K562 (cell line): ENCODE measurements around the gene GRK4. TPM values are rescaled to one million over a fixed set of nuclear protein-coding genes. Genes with fewer than 3 reads are reported as not detected.

Experiments used
- ATAC-seq: fragments of 200-7000 bp; cut with Tn5 transposase; 3 replicates; pipeline ENCODE4 v1.9.1; 2020; ENCODE audit warnings: moderate library complexity
- BruUV-seq: library from RNA; stranded (reverse); fragments of 400-500 nt; replicated peaks from 2 replicates; lab custom pipeline; 2021; lab: Mats Ljungman, UMichigan
- CTCF ChIA-PET: fragments of 300-600 bp; formaldehyde crosslinking; extraction: SDS; loops from one replicate; lab custom pipeline; 2021; ENCODE audit warnings: low intra/inter-chr PET ratio; lab: Yijun Ruan, JAX
- POLR2A ChIA-PET: fragments of 300-600, 350-650 bp; sonication (Branson Sonifier 250); formaldehyde crosslinking; extraction: SDS; loops from one replicate; lab custom pipeline; 2021; ENCODE audit warnings: antibody characterized with exemption, inconsistent platforms; lab: Yijun Ruan, JAX
- DNase-seq, 4 experiments: peaks; one replicate each; pipeline versions ENCODE4 v3.0.0 to v3.0.0-alpha.2; 2011 to 2018; ENCODE audit warnings: low spot score in 3 of 4, mixed read lengths in 3 of 4; ENCODE audit errors: extremely low read depth in 1 of 4
- FAIRE-seq: peaks from 2 replicates; lab custom pipeline; 2011; peaks lifted over from hg19 to GRCh38; lab: Jason Lieb, UNC
- H2AFZ ChIP-seq: 2 replicates; pipeline ENCODE4 v1.6.0; 2011; ENCODE audit warnings: low read depth, low read length, control low read depth, inconsistent platforms
- H3K27ac ChIP-seq: fragments of 200-600 bp; 3 replicates; pipeline ENCODE4 v1.8.0; 2011; ENCODE audit warnings: low read depth, mild to moderate bottlenecking, control low read depth, inconsistent platforms, low read length, moderate library complexity, mixed read lengths; ENCODE audit errors: extremely low read depth
- H3K27me3 ChIP-seq, 2 experiments: fragments of 300-600 bp in 1 of 2; 2 replicates in 1 of 2; 3 replicates in 1 of 2; pipeline versions ENCODE4 v1.6.0 to v1.8.0; 2011; ENCODE audit warnings: inconsistent platforms in 2 of 2, low read length in 2 of 2, mild to moderate bottlenecking in 1 of 2, mixed read lengths in 1 of 2, moderate library complexity in 1 of 2; ENCODE audit not compliant: control insufficient read depth in 2 of 2, insufficient read depth in 2 of 2
- H3K36me3 ChIP-seq: fragments of 300-600 bp; 3 replicates; pipeline ENCODE4 v1.8.0; 2011; ENCODE audit warnings: mild to moderate bottlenecking, low read length, inconsistent platforms; ENCODE audit not compliant: control insufficient read depth, insufficient read depth
- H3K4me1 ChIP-seq, 2 experiments: fragments of 200-600 bp in 1 of 2; replicated peaks in 1 of 2; 2 replicates in 1 of 2; 3 replicates in 1 of 2; pipeline versions ENCODE4 v1.5.1 to v1.8.0; 2011; ENCODE audit warnings: inconsistent platforms in 2 of 2, low read length in 2 of 2, mild to moderate bottlenecking in 1 of 2, mixed read lengths in 1 of 2, moderate library complexity in 1 of 2; ENCODE audit not compliant: control insufficient read depth in 2 of 2, insufficient read depth in 2 of 2
- H3K4me2 ChIP-seq: 2 replicates; pipeline ENCODE4 v1.6.1; 2011; ENCODE audit warnings: low read length, control low read depth, inconsistent platforms, mixed read lengths; ENCODE audit not compliant: insufficient read depth
- H3K4me3 ChIP-seq: fragments of 200-600 bp; sonication (generic), shearing (Covaris generic); 2 replicates; pipeline ENCODE4 v1.5.1; 2016; ENCODE audit warnings: control low read depth, inconsistent platforms
- H3K79me2 ChIP-seq: fragments of 200-600 bp; 3 replicates; pipeline ENCODE4 v1.8.0; 2011; ENCODE audit warnings: low read length, inconsistent platforms; ENCODE audit not compliant: control insufficient read depth, insufficient read depth
- H3K9ac ChIP-seq, 2 experiments: 2 replicates each; pipeline versions ENCODE4 v1.6.0 to v1.6.1; 2011; ENCODE audit warnings: low read depth in 2 of 2, low read length in 2 of 2, control low read depth in 1 of 2, inconsistent platforms in 1 of 2, mild to moderate bottlenecking in 1 of 2, mixed read lengths in 1 of 2; ENCODE audit not compliant: insufficient read depth in 1 of 2
- H3K9me1 ChIP-seq: one replicate; pipeline ENCODE4 v1.6.0; 2011; ENCODE audit warnings: inconsistent platforms, mild to moderate bottlenecking, low read length, moderate library complexity; ENCODE audit not compliant: control insufficient read depth, insufficient read depth
- H3K9me3 ChIP-seq: replicated peaks from 2 replicates; pipeline ENCODE4 v1.5.1; 2011; ENCODE audit warnings: low read depth, low read length, inconsistent platforms; ENCODE audit not compliant: control insufficient read depth, insufficient read depth
- H4K20me1 ChIP-seq: replicated peaks from 2 replicates; pipeline ENCODE4 v1.6.1; 2011; ENCODE audit warnings: low read length, inconsistent platforms, mixed read lengths; ENCODE audit not compliant: control insufficient read depth, insufficient read depth
- GTF2E2 ChIP-seq: fragments of 200-800 bp; sonication (Bioruptor generic); IDR thresholded peaks from 2 replicates; pipeline ENCODE4 v1.6.1; 2016; ENCODE audit warnings: missing genetic modification characterization, missing compliant biosample characterization
- HDAC6 ChIP-seq: IDR thresholded peaks from 2 replicates; pipeline ENCODE4 v1.6.1; 2012; ENCODE audit warnings: low read depth, mild to moderate bottlenecking, control low read depth, inconsistent platforms, low read length, moderate library complexity
- NR2C1 ChIP-seq, 2 experiments: fragments of 450-650 bp; IDR thresholded peaks; 2 replicates each; pipeline ENCODE4 v1.6.1; 2017; ENCODE audit warnings: mild to moderate bottlenecking in 2 of 2, antibody characterized with exemption in 1 of 2, inconsistent platforms in 1 of 2, missing compliant biosample characterization in 1 of 2, missing genetic modification characterization in 1 of 2
- WGBS: fragments of 100-300 bp; shearing (Covaris generic); methylation state at CpG from one replicate; pipeline ENCODE4 v1.1.6; 2016; ENCODE audit warnings: low coverage, mixed read lengths; ENCODE audit not compliant: insufficient coverage; ENCODE audit errors: missing lambda C conversion rate; 5-methylcytosine and 5-hydroxymethylcytosine counted together
- in situ Hi-C: fragments of 300-500 bp; cut with MboI; formaldehyde crosslinking; loops from 4 replicates; pipeline ENCODE4 v1.15.0; 2018; ENCODE audit warnings: inconsistent platforms, mixed read lengths
- intact Hi-C: fragments of 100-400 bp; cut with micrococcal nuclease; formaldehyde crosslinking; loops from 2 replicates; pipeline ENCODE4 v1.14.2; 2022
- polyA plus RNA-seq, 8 experiments: library from polyadenylated mRNA; depleted of rRNA in 4 of 8; stranded (reverse) in 5 of 8; unstranded in 3 of 8; fragments of >200 nt; fragmentation: Nextera tagmentation in 2 of 8; fragmentation: Illumina TruSeq in 1 of 8; extraction: Ambion mirVana in 2 of 8; extraction: Trizol in 1 of 8; gene quantifications; 2 replicates each; pipeline versions ENCODE4 v1.2.1 to v1.2.3, GENCODE V29; 2011 to 2014; ENCODE audit warnings: inconsistent platforms in 1 of 8, missing spikeins in 1 of 8
- total RNA-seq, 7 experiments: library from RNA; depleted of rRNA in 6 of 7; stranded (reverse); fragments of >200 nt in 6 of 7; fragmentation: Illumina TruSeq in 2 of 7; extraction: Trizol in 2 of 7; gene quantifications; 2 replicates each; pipeline versions ENCODE4 v1.2.1 to v1.2.3, GENCODE V29; 2011 to 2021; ENCODE audit warnings: low replicate concordance in 1 of 7
- TF ChIP-seq, protein P1 (sequence below): IDR thresholded peaks from 2 replicates; pipeline ENCODE4 v1.6.1; 2012; ENCODE audit warnings: low read depth, low read length, improper control_type of control experiment, borderline replicate concordance

GRK4 gene
- total and polyA plus RNA-seq, 9 of the 15 experiments (the other 6 are each of a cell fraction or from before 2014, with no cell fraction given) = 1.1 to 4.8 (median 2.6) TPM

DNA sequence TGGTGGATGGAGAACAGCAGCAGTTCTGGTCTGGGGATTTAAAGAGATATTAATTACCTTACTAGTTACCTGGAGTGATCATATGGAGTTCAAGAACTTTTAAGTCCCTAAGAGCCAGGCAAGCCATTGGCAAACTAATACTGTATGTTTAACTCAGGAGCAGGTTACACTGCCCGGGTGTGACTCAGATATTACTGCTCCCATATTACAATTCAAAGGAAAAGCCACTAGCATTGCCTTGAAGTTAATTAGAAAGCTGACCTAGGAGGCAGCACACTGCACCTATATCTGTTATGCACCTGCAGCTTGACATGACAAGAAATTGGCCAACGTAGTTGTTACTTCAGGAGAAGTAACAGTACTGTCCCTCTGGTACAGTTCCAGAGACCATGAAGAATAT, 47.2 kb downstream of the GRK4 start:
- no TSS peak for BruUV-seq
- TF ChIP-seq, protein P1, sequence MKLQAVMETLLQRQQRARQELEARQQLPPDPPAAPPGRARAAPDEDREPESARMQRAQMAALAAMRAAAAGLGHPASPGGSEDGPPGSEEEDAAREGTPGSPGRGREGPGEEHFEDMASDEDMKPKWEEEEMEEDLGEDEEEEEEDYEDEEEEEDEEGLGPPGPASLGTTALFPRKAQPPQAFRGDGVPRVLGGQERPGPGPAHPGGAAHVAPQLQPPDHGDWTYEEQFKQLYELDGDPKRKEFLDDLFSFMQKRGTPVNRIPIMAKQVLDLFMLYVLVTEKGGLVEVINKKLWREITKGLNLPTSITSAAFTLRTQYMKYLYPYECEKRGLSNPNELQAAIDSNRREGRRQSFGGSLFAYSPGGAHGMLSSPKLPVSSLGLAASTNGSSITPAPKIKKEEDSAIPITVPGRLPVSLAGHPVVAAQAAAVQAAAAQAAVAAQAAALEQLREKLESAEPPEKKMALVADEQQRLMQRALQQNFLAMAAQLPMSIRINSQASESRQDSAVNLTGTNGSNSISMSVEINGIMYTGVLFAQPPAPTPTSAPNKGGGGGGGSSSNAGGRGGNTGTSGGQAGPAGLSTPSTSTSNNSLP = no peak
- TF ChIP-seq HDAC6 (no peak), NR2C1 (IDR thresholded peaks at IDR 0.05) (no peak), NR2C1 (tag; IDR thresholded peaks at IDR 0.05) (no peak), GTF2E2 (tag) (no peak)
- Histone ChIP-seq H3K27ac (no peak overlapping the region), H3K9me3 (no peaks in the 10 kb centered on the region), H2AFZ (no peak overlapping the region), H3K4me2 (no peak overlapping the region), H3K27me3 (peaks cover 29 to 36% of the 10 kb centered on the region in 2 experiments; a peak in 4 of 5 replicates), H3K79me2 (no peaks in the 10 kb centered on the region), H4K20me1 (no peaks in the 10 kb centered on the region; the same call in 1 of the 2 replicates), H3K9me1 (peaks cover 3% of the 10 kb centered on the region), H3K9ac (no peak overlapping the region), H3K4me3 (no peak overlapping the region), H3K36me3 (no peaks in the 10 kb centered on the region), H3K4me1 (peaks cover 0 to 5% of the 10 kb centered on the region in 2 experiments; a peak in 3 of 5 replicates)
- no peak for DNase-seq
- ATAC-seq = no peak
- CTCF ChIA-PET = no interaction called here
- intact Hi-C loops (no loop called here), in situ Hi-C loops (no loop called here)
- WGBS = 3% methylated on average over 2 of the region's 2 CpGs
- POLR2A ChIA-PET = interaction anchor here (0.6 to 1.0 kb wide), 3 partner anchors 20 to 149 kb away, joined by 3 read pairs; no protein-coding TSS in a partner anchor
- FAIRE-seq = no peak
